CD4-positive, alpha-beta T cell treated with Interleukin-15 for 1 hour (primary cell): ENCODE data around the gene SYNE2.

ENCODE experiments used
- DNase-seq: peaks from one replicate; pipeline ENCODE4 v3.0.0-alpha.2; 2020

The SYNE2 gene

GRCh38 chr14:63962906-63963305, 110.1 kb downstream of the SYNE2 start:
- no peak for DNase-seq

- DNase-seq: no peak
Observed at GRCh38 chr14:63963439-63963838, 110.6 kb downstream of the SYNE2 start.

DNA sequence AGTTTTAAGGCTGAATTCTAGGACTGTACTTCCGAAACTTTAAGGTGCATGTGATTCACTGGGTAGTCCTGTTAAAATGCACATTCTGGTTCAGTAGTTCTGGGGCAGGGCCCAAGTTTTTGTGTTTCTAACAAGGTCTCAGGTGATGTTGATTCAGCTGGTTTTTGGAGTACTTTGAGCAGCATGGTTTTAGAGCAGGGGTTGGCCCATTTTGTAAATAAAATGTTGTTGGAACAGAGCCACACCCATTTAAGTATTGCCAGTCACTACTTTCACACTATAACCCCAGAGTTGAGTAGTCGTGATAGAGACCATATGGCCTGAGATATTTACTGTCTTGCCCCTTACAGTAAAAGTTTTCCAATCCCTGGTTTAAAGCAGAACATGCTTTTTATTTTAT, 111.3 kb downstream of the SYNE2 start:
- no peak for DNase-seq

GRCh38 chr14:63966407-63966806, 113.6 kb downstream of the SYNE2 start:
- DNase-seq: no peak

DNA sequence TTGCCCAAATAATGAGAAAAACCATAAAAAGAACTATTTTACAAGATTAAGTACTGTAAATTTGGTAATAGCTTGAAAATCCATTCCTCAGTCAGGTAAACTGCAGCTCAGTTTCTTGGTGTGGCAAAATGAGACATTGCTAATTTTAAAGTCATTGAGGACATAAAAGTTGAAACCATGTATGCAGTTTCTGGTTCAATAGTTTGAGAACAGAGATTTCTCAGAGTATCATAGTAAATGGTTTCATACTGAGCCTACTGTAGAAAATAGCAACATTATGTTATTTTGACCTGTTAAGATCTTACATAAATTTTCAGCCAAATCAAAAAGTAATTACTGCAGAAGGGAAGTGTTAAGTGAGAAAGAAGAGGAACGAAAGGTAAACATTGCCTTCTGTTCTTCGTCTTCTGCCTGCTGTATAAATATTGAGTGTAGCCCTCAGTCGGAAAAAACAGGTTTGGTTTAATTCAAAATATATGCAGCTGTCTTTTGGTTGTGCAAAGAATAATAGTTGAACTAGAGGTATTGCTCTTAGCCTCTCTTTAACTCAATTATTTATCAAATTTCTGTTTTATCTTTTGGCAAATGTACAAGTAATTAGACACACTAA, 119.6 kb downstream of the SYNE2 start:
- DNase-seq: no peak

DNA sequence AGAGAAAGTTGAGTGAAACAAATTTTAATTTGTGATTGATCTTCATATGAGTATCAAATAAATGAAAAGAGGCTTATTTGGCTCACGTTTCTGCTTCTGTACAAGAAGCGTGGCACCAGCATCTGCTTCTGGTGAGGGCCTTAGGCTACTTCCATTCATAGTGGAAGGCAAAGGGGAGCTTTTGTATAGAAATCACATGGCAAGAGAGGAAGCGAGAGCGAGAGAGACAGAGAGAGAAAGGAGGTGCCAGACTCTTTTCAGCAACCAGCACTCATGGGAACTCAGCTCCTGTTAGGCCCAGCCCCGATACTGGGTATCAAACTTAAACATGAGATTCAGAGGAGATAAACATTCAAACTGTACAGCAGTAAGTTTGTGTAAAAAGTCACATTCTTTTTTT, 121.4 kb downstream of the SYNE2 start:
- no peak for DNase-seq

DNA sequence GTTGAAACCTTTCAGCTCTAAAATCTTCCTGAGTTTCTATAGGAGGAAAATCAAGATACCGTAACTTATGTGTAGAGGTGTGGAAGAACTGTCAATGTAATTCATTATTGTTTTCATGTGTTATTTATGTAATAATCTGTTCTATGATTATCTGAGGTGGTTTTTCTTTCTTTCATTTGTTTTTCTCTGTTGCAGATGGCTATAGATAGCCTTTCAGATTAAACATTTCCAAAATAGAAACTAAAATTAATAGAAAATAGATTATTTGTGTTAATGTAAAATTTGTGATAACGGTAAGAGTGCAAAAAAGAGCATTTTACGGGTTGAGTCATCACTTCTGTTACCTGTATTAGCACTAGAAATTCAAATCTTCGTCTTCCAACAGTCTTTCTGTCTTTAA, 128.8 kb downstream of the SYNE2 start:
- no peak for DNase-seq

- DNase-seq: no peak
Observed at GRCh38 chr14:63982156-63982555, 129.4 kb downstream of the SYNE2 start.

DNA sequence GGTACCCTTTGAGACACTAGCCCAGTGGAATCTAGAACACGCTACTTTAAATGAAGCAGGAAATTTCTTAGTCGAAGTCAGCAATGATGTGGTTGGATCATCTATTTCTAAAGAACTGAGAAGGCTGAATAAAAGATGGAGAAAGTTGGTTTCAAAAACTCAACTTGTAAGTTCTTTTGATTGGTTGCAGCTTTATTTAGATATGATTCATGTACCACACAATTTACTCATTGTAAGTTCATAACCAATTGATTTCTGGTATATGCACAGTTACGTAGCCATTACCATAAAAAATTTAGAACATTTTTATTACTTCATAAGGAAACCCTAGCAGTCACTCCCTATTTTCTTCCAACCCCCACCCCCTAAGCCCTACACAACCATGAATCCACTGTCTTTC, 129.8 kb downstream of the SYNE2 start:
- no peak for DNase-seq

GRCh38 chr14:63986789-63987533, 134.2 kb downstream of the SYNE2 start:
- DNase-seq: no peak

- DNase-seq: no peak
Observed at GRCh38 chr14:63988579-63988978, 135.8 kb downstream of the SYNE2 start.

DNA sequence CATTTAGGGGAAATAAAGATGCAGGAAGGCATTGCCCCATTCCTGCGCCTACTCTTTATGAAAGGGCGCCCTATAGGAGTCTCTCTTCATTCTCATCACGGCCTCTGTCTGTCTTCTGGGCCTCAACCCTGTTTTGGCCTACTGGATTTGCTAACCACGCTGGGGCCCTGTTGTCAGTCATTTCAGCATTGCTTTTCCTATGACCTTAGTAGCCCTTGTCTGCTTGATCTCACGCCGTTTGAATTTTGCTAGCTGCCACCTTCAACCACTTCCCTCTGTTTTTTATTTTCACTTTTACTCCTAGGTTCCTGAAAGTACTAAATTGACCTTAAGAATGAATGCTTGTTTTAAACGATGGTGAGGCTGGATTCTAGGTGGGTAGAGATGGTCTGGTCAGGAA, 139.0 kb downstream of the SYNE2 start:
- DNase-seq: no peak

DNA sequence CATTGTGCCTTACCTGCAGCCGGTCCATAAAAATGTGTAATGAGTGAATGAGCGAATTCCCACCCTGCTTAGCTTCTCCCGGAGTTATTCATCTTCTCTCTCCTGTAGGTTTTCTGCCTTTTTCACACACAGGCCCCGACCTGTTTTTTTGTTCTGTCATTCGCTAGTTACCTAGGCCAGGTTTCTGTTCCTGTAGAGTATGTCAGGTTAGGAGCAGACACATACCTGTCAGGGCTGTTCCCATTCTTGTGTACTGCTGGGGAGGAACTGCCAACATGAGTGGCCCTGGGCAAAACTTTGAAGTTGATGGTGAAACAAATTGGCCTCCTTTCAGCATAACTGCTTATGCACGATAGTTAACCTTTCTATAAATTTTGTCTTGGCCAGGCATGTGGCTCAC, 140.1 kb downstream of the SYNE2 start:
- DNase-seq: no peak

GRCh38 chr14:63993992-63994391, 141.2 kb downstream of the SYNE2 start:
- no peak for DNase-seq

GRCh38 chr14:63995285-63995684, 142.5 kb downstream of the SYNE2 start:
- no peak for DNase-seq

- DNase-seq: no peak
Observed at GRCh38 chr14:63996016-63996415, 143.2 kb downstream of the SYNE2 start.

- no peak for DNase-seq
Observed at GRCh38 chr14:63996625-63997220, 143.9 kb downstream of the SYNE2 start.

DNA sequence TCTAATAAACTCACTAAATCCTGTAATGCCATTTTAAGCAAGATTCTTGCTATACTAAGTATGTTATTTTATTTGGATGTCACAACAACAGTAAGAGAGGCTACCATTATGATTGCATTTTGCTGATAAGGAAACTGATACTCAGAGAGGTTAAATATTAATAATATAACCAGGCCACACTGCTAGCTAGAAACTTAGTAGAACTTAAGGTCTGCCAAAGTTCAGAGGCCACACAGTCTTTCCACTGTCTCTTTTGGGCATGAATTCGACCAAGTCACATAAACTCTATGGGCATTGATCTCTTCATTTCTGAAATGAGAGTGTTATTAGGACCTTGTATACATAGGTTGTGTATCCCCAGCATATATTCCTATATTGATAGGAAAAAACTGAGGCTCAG, 147.9 kb downstream of the SYNE2 start:
- DNase-seq: no peak

DNA sequence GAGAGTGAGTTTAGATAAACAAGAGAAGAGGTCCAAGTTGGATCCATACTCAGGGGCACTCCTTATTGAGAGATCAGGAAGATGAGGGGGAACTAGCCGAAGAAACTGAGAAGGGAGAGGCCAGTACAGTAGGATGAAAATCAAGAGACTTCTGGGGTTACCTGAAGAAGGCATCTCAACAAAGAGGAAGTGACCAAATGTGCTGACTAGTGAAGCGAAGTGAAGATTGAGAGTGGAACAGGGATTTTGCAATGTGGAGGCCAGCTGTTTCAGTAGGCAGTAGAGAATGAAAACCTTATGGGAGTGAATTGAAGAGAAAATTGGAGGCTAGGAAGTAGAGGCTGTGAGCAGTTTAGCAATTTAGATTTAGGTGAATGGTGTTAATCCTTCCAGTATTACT, 153.0 kb downstream of the SYNE2 start:
- no peak for DNase-seq

DNA sequence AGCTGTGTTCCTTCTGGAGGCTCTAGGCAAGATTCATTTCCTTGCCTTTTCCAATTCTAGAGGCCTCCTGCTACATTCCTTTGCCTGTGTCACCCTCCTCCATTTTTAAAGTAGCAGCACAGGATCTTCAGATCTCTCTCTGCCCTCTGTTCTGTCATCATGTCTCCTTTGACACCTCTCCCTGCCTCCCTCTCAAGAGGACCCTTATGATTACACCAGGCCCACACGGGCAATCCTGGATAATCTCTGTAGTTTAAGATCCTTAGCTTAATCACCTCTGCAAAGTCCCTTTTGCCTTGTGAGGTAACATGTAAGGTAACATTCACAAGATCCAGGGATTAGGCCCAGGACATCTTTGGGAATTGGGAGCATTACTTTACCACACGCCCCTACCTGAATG, 155.2 kb downstream of the SYNE2 start:
- no peak for DNase-seq

DNA sequence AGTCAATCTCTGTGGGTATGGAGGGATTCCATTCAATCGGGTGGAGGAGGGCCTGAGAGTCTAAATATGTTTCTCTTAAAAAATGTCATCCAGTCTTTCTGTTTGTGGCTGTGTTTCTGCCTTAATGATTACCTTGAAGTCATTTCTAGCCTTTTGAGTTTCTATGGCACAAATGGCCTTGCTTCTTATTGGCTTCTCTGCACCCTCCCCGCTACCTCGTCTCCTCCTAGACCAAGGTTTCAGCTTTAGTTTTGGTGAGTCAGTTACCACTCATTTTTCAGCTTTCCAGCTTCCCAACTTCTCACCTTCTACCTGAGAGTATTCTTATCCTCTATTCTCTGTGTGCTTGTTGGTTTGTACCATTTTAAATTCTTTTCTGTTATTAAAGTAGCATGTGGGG, 159.2 kb downstream of the SYNE2 start:
- no peak for DNase-seq

DNA sequence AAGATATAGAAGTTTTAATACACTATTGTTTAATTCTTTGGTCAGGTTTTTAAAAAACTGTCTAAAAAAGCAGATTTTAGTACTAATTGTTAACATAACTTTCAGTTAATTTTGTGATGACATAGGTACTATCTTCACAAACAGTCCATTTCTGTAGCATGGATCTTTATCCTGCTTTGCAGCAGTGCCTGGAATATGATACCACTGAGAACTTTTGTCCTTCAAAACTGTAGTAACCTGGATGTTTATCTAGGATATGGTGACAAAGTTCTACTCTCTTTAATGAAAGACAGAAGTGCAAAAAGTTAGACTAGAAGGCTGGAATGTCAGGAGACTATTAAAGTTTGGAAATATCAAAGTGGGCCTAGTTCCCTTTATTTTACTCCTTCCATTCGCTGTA, 159.9 kb downstream of the SYNE2 start:
- no peak for DNase-seq

DNA sequence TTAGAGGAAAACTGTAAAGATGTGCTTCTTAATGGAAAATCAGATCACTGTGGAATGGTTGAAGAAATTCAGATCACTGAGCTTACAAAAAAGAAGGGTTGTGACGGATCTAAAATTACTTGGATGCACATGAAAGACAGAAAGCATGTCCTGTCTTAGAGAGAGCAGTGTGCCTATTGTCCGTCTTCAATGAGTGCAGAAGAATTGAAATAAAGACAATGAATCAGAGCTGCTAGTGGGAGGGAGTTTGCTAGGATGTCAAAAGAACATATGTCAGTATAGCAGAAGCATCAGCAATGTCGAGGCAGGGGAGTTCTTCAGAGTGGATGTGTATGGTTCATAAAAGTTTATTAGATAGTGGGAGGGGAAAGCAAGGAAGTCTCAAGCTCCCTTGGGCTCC, 172.7 kb downstream of the SYNE2 start:
- no peak for DNase-seq

DNA sequence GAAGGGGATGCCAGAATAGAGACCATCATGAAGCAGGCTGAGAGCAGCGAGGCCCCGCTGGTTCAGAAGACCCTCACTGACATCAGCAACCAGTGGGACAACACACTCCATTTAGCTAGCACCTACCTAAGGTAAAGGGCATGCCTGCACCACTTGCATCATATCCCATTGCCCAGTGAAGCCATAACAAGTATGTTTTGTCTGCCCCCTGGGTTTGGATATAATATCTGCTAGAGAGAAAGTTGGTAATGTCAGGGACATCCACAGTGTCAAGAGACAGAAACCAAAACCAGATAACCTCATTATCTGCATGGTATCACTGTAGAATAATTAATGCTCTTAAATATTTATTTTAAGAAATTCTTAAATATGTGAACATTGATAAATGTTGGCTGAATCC, 173.8 kb downstream of the SYNE2 start:
- no peak for DNase-seq

DNA sequence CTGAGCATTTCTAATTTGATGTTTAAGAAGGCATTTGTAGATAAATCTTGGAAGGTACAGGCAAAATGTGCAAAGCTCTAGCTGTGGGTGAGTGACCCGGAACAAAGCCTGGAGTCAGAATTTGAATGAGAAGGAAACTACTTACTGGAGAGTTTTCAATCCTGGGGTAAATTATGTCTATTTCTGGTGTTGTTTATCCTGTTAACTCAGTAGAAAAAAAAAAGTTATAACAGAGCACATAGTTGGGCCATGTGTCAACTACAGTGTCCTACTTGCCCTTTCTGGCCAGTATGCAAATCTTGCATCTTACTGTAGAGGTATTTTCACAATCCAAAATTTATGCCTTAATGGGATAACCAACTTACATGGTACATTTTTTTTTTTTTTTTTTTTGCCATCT, 182.3 kb downstream of the SYNE2 start:
- DNase-seq: no peak
